Muscle layer of colon (tissue), 2 donors: ENCODE measurements around the gene EPHB2.

Experiments
- H3K27ac ChIP-seq: one replicate; pipeline ENCODE4 v1.7.0; 2013; ENCODE audit warnings: low read depth, mild to moderate bottlenecking, low read length, moderate library complexity
- H3K27me3 ChIP-seq, 2 donors: one replicate each; pipeline ENCODE4 v1.7.0; 2013; ENCODE audit warnings: low read length in 2 of 2, mild to moderate bottlenecking in 2 of 2; ENCODE audit not compliant: insufficient read depth in 2 of 2, control insufficient read depth in 1 of 2
- H3K36me3 ChIP-seq: one replicate; pipeline ENCODE4 v1.7.0; 2013; ENCODE audit warnings: mild to moderate bottlenecking, low read length; ENCODE audit not compliant: insufficient read depth
- H3K4me1 ChIP-seq: one replicate; pipeline ENCODE4 v1.7.0; 2013; ENCODE audit warnings: mild to moderate bottlenecking, low read length; ENCODE audit not compliant: insufficient read depth
- H3K4me3 ChIP-seq, 2 donors: one replicate each; pipeline ENCODE4 v1.7.0; 2013; ENCODE audit warnings: low read length in 2 of 2, low read depth in 1 of 2, mild to moderate bottlenecking in 1 of 2, moderate library complexity in 1 of 2
- H3K9ac ChIP-seq: one replicate; pipeline ENCODE4 v1.7.0; 2013; ENCODE audit warnings: low read length
- H3K9me3 ChIP-seq: one replicate; pipeline ENCODE4 v1.7.0; 2013; ENCODE audit warnings: mild to moderate bottlenecking, low read length
- donor health status: abdominal sarcoma.
- donor health status: Adenocarcinoma of cecum.

Gene EPHB2

GRCh38 chr1:22775478-22775877 is 64.8 kb downstream of the EPHB2 start:
- Histone ChIP-seq H3K9ac (no peak overlapping the region), H3K36me3 (no peaks in the 10 kb centered on the region), H3K4me1 (peaks cover 25% of the 10 kb centered on the region), H3K4me3 (no peak overlapping the region), H3K27me3 (no peaks in the 10 kb centered on the region), H3K9me3 (no peaks in the 10 kb centered on the region), H3K27ac (no peak overlapping the region)

GRCh38 chr1:22776035-22776613 is 65.5 kb downstream of the EPHB2 start:
- Histone ChIP-seq H3K36me3 (no peaks in the 10 kb centered on the region), H3K4me1 (peaks cover 25% of the 10 kb centered on the region), H3K4me3 (no peak overlapping the region), H3K27me3 (no peaks in the 10 kb centered on the region), H3K9me3 (no peaks in the 10 kb centered on the region), H3K9ac (no peak overlapping the region), H3K27ac (no peak overlapping the region)

DNA sequence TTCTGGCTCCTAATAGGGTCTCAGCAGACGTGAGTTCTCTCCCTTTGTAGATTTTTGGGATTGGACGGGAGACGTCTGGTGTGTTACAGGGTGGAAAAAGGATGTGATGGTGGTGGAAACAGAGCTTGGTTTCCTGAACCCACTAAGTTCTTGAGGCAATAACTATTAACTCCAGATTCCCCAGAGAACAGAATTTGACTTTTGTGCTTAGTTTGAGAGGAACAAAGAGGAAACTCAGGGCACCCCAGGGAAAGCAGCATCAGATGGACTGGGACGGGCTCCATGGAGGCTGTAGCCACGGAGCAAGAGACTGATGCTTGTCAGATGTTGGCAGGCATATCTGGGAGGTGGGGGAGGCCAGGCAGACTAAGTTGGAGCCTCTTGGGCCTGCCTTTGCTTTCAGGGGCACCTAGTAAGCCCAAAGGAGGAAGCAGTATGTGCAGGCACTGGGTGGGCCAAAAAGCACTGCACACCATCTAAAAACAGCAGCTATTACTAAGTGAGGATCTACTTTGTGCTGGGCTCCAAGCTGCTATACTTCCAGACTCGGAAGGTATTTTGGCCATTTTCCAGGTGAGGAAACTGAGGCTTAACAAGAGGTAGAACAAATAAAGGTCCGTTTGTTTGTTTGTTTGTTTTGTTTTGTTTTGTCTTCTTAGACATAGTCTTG is 66.9 kb downstream of the EPHB2 start:
- H3K27me3 ChIP-seq = no peaks in the 10 kb centered on the region
- H3K36me3 ChIP-seq = no peaks in the 10 kb centered on the region
- H3K27ac ChIP-seq = no peak overlapping the region
- peaks cover 25% of the 10 kb centered on the region for H3K4me1 ChIP-seq
- H3K4me3 ChIP-seq = no peak overlapping the region
- no peaks in the 10 kb centered on the region for H3K9me3 ChIP-seq
- no peak overlapping the region for H3K9ac ChIP-seq

- Histone ChIP-seq H3K27ac (no peak overlapping the region), H3K4me1 (peaks cover 25% of the 10 kb centered on the region), H3K9ac (no peak overlapping the region), H3K9me3 (no peaks in the 10 kb centered on the region), H3K36me3 (no peaks in the 10 kb centered on the region), H3K27me3 (no peaks in the 10 kb centered on the region), H3K4me3 (no peak overlapping the region)
These were observed 67.8 kb downstream of the EPHB2 start for GRCh38 chr1:22778408-22778807.

GRCh38 chr1:22778862-22779520 is 68.4 kb downstream of the EPHB2 start:
- no peaks in the 10 kb centered on the region for H3K36me3 ChIP-seq
- H3K4me3 ChIP-seq = no peak overlapping the region
- no peaks in the 10 kb centered on the region for H3K9me3 ChIP-seq
- no peak overlapping the region for H3K27ac ChIP-seq
- peaks cover 20% of the 10 kb centered on the region for H3K4me1 ChIP-seq
- H3K9ac ChIP-seq = no peak overlapping the region
- H3K27me3 ChIP-seq = no peaks in the 10 kb centered on the region

DNA sequence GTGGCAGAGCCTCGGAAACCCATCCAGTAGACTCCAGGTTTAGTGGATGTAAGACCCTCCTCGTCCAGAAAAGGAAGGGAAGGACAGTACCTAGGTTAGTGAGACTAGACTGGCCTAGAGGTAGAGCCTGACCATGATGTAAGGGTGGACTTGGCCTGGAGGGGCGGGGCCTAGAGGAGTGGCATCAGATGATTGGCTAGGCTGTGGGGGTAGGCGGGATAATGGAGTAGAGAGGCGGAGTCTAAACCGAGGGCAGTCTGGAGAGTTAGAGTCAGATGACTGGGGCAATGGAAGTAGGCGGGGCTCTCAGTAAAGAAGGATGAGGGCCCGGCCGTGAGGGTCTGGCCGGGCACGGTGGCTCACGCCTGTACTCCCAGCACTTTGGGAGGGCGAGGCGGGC is 70.1 kb downstream of the EPHB2 start:
- Histone ChIP-seq H3K4me3 (no peak overlapping the region), H3K27ac (no peak overlapping the region), H3K36me3 (no peaks in the 10 kb centered on the region), H3K9me3 (no peaks in the 10 kb centered on the region), H3K4me1 (peaks cover 10% of the 10 kb centered on the region), H3K27me3 (no peaks in the 10 kb centered on the region), H3K9ac (no peak overlapping the region)

- no peaks in the 10 kb centered on the region for H3K9me3 ChIP-seq
- peaks cover 9% of the 10 kb centered on the region for H3K4me1 ChIP-seq
- no peaks in the 10 kb centered on the region for H3K36me3 ChIP-seq
- no peak overlapping the region for H3K4me3 ChIP-seq
- H3K27me3 ChIP-seq = no peaks in the 10 kb centered on the region
- no peak overlapping the region for H3K9ac ChIP-seq
- H3K27ac ChIP-seq = no peak overlapping the region
These were observed 70.8 kb downstream of the EPHB2 start for GRCh38 chr1:22781483-22781882.

- Histone ChIP-seq H3K4me1 (peaks cover 9% of the 10 kb centered on the region), H3K36me3 (no peaks in the 10 kb centered on the region), H3K9me3 (no peaks in the 10 kb centered on the region), H3K27me3 (no peaks in the 10 kb centered on the region), H3K4me3 (no peak overlapping the region), H3K27ac (no peak overlapping the region), H3K9ac (no peak overlapping the region)
These were observed 71.8 kb downstream of the EPHB2 start for GRCh38 chr1:22782406-22782805.

DNA sequence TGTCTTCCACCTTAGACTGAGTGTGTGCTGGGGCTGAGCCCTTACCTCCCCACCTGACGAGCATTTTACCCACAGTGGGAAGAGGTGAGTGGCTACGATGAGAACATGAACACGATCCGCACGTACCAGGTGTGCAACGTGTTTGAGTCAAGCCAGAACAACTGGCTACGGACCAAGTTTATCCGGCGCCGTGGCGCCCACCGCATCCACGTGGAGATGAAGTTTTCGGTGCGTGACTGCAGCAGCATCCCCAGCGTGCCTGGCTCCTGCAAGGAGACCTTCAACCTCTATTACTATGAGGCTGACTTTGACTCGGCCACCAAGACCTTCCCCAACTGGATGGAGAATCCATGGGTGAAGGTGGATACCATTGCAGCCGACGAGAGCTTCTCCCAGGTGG is 73.7 kb downstream of the EPHB2 start:
- peaks cover 2% of the 10 kb centered on the region for H3K4me1 ChIP-seq
- no peaks in the 10 kb centered on the region for H3K9me3 ChIP-seq
- no peak overlapping the region for H3K9ac ChIP-seq
- H3K27ac ChIP-seq = no peak overlapping the region
- no peaks in the 10 kb centered on the region for H3K36me3 ChIP-seq
- H3K27me3 ChIP-seq = no peaks in the 10 kb centered on the region
- no peak overlapping the region for H3K4me3 ChIP-seq

GRCh38 chr1:22784737-22785136 is 74.1 kb downstream of the EPHB2 start:
- H3K27me3 ChIP-seq = no peaks in the 10 kb centered on the region
- no peaks in the 10 kb centered on the region for H3K36me3 ChIP-seq
- no peaks in the 10 kb centered on the region for H3K9me3 ChIP-seq
- H3K4me3 ChIP-seq = no peak overlapping the region
- no peak overlapping the region for H3K9ac ChIP-seq
- H3K4me1 ChIP-seq = no peaks in the 10 kb centered on the region
- no peak overlapping the region for H3K27ac ChIP-seq

GRCh38 chr1:22786101-22786500 is 75.5 kb downstream of the EPHB2 start:
- H3K36me3 ChIP-seq = no peaks in the 10 kb centered on the region
- no peaks in the 10 kb centered on the region for H3K27me3 ChIP-seq

More at GRCh38 chr1:22786101-22786500, 75.5 kb downstream of the EPHB2 start:
- no peak overlapping the region for H3K4me3 ChIP-seq
- no peaks in the 10 kb centered on the region for H3K9me3 ChIP-seq
- no peak overlapping the region for H3K27ac ChIP-seq
- H3K9ac ChIP-seq = no peak overlapping the region
- H3K4me1 ChIP-seq = peaks cover 5% of the 10 kb centered on the region
